H9 (cell line): ENCODE data around the gene RELA. TPM values are rescaled to one million over a fixed set of nuclear protein-coding genes. Genes with fewer than 3 reads are reported as not detected.

Experiments
- DNase-seq: peaks from one replicate; pipeline ENCODE4 v3.0.0-alpha.2; 2017
- H2AFZ ChIP-seq: one replicate; pipeline ENCODE4 v1.6.1; 2013; ENCODE audit warnings: mild to moderate bottlenecking, low read length, control low read depth, moderate library complexity
- H2AK5ac ChIP-seq: 2 replicates; pipeline ENCODE4 v1.6.1; 2013; ENCODE audit warnings: low read length, control low read depth, mixed read lengths; ENCODE audit not compliant: insufficient read length
- H2BK120ac ChIP-seq: one replicate; pipeline ENCODE4 v1.6.1; 2013; ENCODE audit warnings: low read depth, mild to moderate bottlenecking, low read length, control low read depth, inconsistent platforms; ENCODE audit not compliant: poor library complexity, severe bottlenecking
- H2BK12ac ChIP-seq: 2 replicates; pipeline ENCODE4 v1.6.1; 2013; ENCODE audit warnings: low read length, control low read depth, mixed read lengths, low read depth; ENCODE audit not compliant: insufficient read length
- H2BK15ac ChIP-seq: 2 replicates; pipeline ENCODE4 v1.6.1; 2013; ENCODE audit warnings: low read depth, low read length, control low read depth
- H2BK20ac ChIP-seq: one replicate; pipeline ENCODE4 v1.6.1; 2013; ENCODE audit warnings: low read depth, mild to moderate bottlenecking, low read length, control low read depth, inconsistent platforms; ENCODE audit not compliant: poor library complexity, severe bottlenecking
- H2BK5ac ChIP-seq: 2 replicates; pipeline ENCODE4 v1.6.1; 2013; ENCODE audit warnings: low read length, control low read depth, mixed read lengths; ENCODE audit not compliant: insufficient read length
- H3K14ac ChIP-seq: 2 replicates; pipeline ENCODE4 v1.6.1; 2013; ENCODE audit warnings: low read length, control low read depth; ENCODE audit not compliant: insufficient read depth
- H3K18ac ChIP-seq: 2 replicates; pipeline ENCODE4 v1.6.1; 2013; ENCODE audit warnings: low read depth, mild to moderate bottlenecking, mixed read lengths, low read length, control low read depth; ENCODE audit not compliant: insufficient read length
- H3K23ac ChIP-seq: 2 replicates; pipeline ENCODE4 v1.6.1; 2013; ENCODE audit warnings: low read length, control low read depth, mixed read lengths, low read depth; ENCODE audit not compliant: insufficient read length
- H3K23me2 ChIP-seq: 2 replicates; pipeline ENCODE4 v1.6.1; 2013; ENCODE audit warnings: low read depth, mild to moderate bottlenecking, mixed read lengths, low read length, control low read depth; ENCODE audit not compliant: insufficient read length, poor library complexity, severe bottlenecking
- H3K27ac ChIP-seq: 2 replicates; pipeline ENCODE4 v1.5.1; 2013; ENCODE audit warnings: low read length, control low read depth, mixed read lengths, low read depth; ENCODE audit not compliant: insufficient read length
- H3K27me3 ChIP-seq: 2 replicates; pipeline ENCODE4 v1.6.1; 2013; ENCODE audit warnings: low read length, control low read depth, inconsistent platforms; ENCODE audit not compliant: insufficient read depth
- H3K4ac ChIP-seq: 2 replicates; pipeline ENCODE4 v1.6.1; 2013; ENCODE audit warnings: low read depth, mild to moderate bottlenecking, control low read depth, inconsistent platforms, low read length, moderate library complexity
- H3K4me1 ChIP-seq: 2 replicates; pipeline ENCODE4 v1.6.1; 2013; ENCODE audit warnings: low read length, control low read depth, inconsistent platforms; ENCODE audit not compliant: insufficient read depth
- H3K4me2 ChIP-seq: 2 replicates; pipeline ENCODE4 v1.6.1; 2013; ENCODE audit warnings: low read length, control low read depth, mixed read lengths; ENCODE audit not compliant: insufficient read length, insufficient read depth
- H3K56ac ChIP-seq: 2 replicates; pipeline ENCODE4 v1.6.1; 2013; ENCODE audit warnings: low read depth, mild to moderate bottlenecking, mixed read lengths, low read length, control low read depth; ENCODE audit not compliant: insufficient read length
- H3K79me1 ChIP-seq: 2 replicates; pipeline ENCODE4 v1.6.1; 2013; ENCODE audit warnings: low read depth, mild to moderate bottlenecking, moderate library complexity, low read length, control low read depth, inconsistent platforms; ENCODE audit not compliant: insufficient read depth, poor library complexity, severe bottlenecking
- H3K79me2 ChIP-seq: 2 replicates; pipeline ENCODE4 v1.6.1; 2013; ENCODE audit warnings: low read length, control low read depth, inconsistent platforms; ENCODE audit not compliant: insufficient read depth
- H3K9ac ChIP-seq: 2 replicates; pipeline ENCODE4 v1.6.1; 2013; ENCODE audit warnings: low read length, control low read depth, mixed read lengths; ENCODE audit not compliant: insufficient read length; ENCODE audit errors: extremely low read depth
- H3K9me3 ChIP-seq: one replicate; pipeline ENCODE4 v1.6.1; 2013; ENCODE audit warnings: low read depth, low read length, inconsistent platforms; ENCODE audit not compliant: control insufficient read depth
- H3T11ph ChIP-seq: one replicate; pipeline ENCODE4 v1.6.1; 2013; ENCODE audit warnings: mild to moderate bottlenecking, low read length, control low read depth, inconsistent platforms
- H4K20me1 ChIP-seq: one replicate; pipeline ENCODE4 v1.6.1; 2013; ENCODE audit not compliant: control insufficient read depth, insufficient read length, insufficient read depth
- H4K5ac ChIP-seq: 2 replicates; pipeline ENCODE4 v1.6.1; 2013; ENCODE audit warnings: low read depth, mild to moderate bottlenecking, mixed read lengths, low read length, control low read depth; ENCODE audit not compliant: insufficient read length
- H4K8ac ChIP-seq: replicated peaks from 2 replicates; pipeline ENCODE4 v1.6.1; 2013; ENCODE audit warnings: low read length, control low read depth, mixed read lengths, low read depth; ENCODE audit not compliant: insufficient read length
- H4K91ac ChIP-seq: 2 replicates; pipeline ENCODE4 v1.6.1; 2013; ENCODE audit warnings: low read depth, mild to moderate bottlenecking, moderate library complexity, mixed read lengths, low read length, control low read depth; ENCODE audit not compliant: insufficient read length
- H3K27ac Mint-ChIP-seq, 3 experiments: 2 replicates in 2 of 3; 3 replicates in 1 of 3; pipeline ENCODE4 v1.8.0; 2020 to 2021; ENCODE audit warnings: mixed read lengths in 3 of 3, mild to moderate bottlenecking in 1 of 3, moderate library complexity in 1 of 3
- H3K27me3 Mint-ChIP-seq: 2 replicates; pipeline ENCODE4 v1.8.0; 2021; ENCODE audit warnings: low read depth, mild to moderate bottlenecking, moderate library complexity, mixed read lengths
- H3K36me3 Mint-ChIP-seq, 3 experiments: 2 replicates in 2 of 3; 3 replicates in 1 of 3; pipeline ENCODE4 v1.8.0; 2020 to 2021; ENCODE audit warnings: low read depth in 3 of 3, mixed read lengths in 3 of 3; ENCODE audit not compliant: insufficient read depth in 1 of 3
- H3K4me1 Mint-ChIP-seq, 2 experiments: 2 replicates each; pipeline ENCODE4 v1.8.0; 2020; ENCODE audit warnings: mixed read lengths in 2 of 2
- H3K4me3 Mint-ChIP-seq, 2 experiments: 2 replicates in 1 of 2; 3 replicates in 1 of 2; pipeline ENCODE4 v1.8.0; 2020 to 2021; ENCODE audit warnings: mild to moderate bottlenecking in 2 of 2, mixed read lengths in 2 of 2, moderate library complexity in 1 of 2
- H3K9me3 Mint-ChIP-seq, 2 experiments: 2 replicates in 1 of 2; 3 replicates in 1 of 2; pipeline ENCODE4 v1.8.0; 2020; ENCODE audit warnings: mild to moderate bottlenecking in 2 of 2, mixed read lengths in 2 of 2, moderate library complexity in 1 of 2
- CTCF ChIP-seq: fragments of 200-600 bp; sonication (generic); conservative IDR thresholded peaks from 3 replicates; pipeline ENCODE4 v1.8.0; 2021; ENCODE audit warnings: antibody characterized with exemption, mild to moderate bottlenecking
- WGBS: extraction: QIAGEN DNeasy Blood & Tissue Kit; methylation state at CpG from one replicate; pipeline ENCODE4 v1.1.7; 2013; ENCODE audit warnings: missing lambda C conversion rate, low lambda C conversion rate, mixed read lengths; ENCODE audit not compliant: insufficient read length; ENCODE audit errors: extremely low coverage; 5-methylcytosine and 5-hydroxymethylcytosine counted together
- total RNA-seq: library from RNA; stranded (reverse); gene quantifications from 2 replicates; pipeline ENCODE4 v1.2.1, GENCODE V29; 2021

Gene RELA
- total RNA-seq, 1 experiment from 2014 or later, result 48.8 TPM

- H3K4me1 Mint-ChIP-seq, result no peaks in the 10 kb centered on the region
- no peak overlapping the region for H2BK12ac ChIP-seq
- no peaks in the 10 kb centered on the region for H3K9me3 Mint-ChIP-seq
- H3K36me3 Mint-ChIP-seq, result no peaks in the 10 kb centered on the region
- no peaks in the 10 kb centered on the region for H3K79me1 ChIP-seq
- H3K4me3 Mint-ChIP-seq, result no peak overlapping the region
- no peak overlapping the region for H4K8ac ChIP-seq
- H3K4me1 ChIP-seq, result no peaks in the 10 kb centered on the region
- no peak for TF ChIP-seq CTCF
- H4K5ac ChIP-seq, result no peak overlapping the region
- H2BK120ac ChIP-seq, result no peak overlapping the region
- DNase-seq, result no peak
- no peak overlapping the region for H3K27ac Mint-ChIP-seq
- H3K18ac ChIP-seq, result no peak overlapping the region
- no peak overlapping the region for H3K23ac ChIP-seq
- H2AFZ ChIP-seq, result no peak overlapping the region
- no peak overlapping the region for H3K4me2 ChIP-seq
- H3K9me3 ChIP-seq, result no peaks in the 10 kb centered on the region
- no peak overlapping the region for H4K91ac ChIP-seq
- no peak overlapping the region for H3K4ac ChIP-seq
- no peak overlapping the region for H3K14ac ChIP-seq
- no peaks in the 10 kb centered on the region for H3K23me2 ChIP-seq
- no peak overlapping the region for H2BK5ac ChIP-seq
- H2AK5ac ChIP-seq, result no peak overlapping the region
- H2BK20ac ChIP-seq, result no peak overlapping the region
- no peaks in the 10 kb centered on the region for H4K20me1 ChIP-seq
- H2BK15ac ChIP-seq, result no peak overlapping the region
- no CpG with 5 or more reads among the region's 2 CpGs for WGBS
- H3K56ac ChIP-seq, result no peak overlapping the region
- peaks cover 7% of the 10 kb centered on the region for H3K27me3 Mint-ChIP-seq
- H3K27ac ChIP-seq, result no peak overlapping the region
- H3K79me2 ChIP-seq, result no peaks in the 10 kb centered on the region
- H3T11ph ChIP-seq, result no peak overlapping the region
- no peaks in the 10 kb centered on the region for H3K27me3 ChIP-seq
- no peak overlapping the region for H3K9ac ChIP-seq
Observed at GRCh38 chr11:65672982-65673381, 10.3 kb upstream of the RELA start.
